Karpas-422 (cell line): ENCODE data around the gene ACSL1. TPM values are rescaled to one million over a fixed set of nuclear protein-coding genes. Genes with fewer than 3 reads are reported as not detected.

Experiments
- DNase-seq: peaks from one replicate; pipeline ENCODE4 v3.0.0-alpha.2; 2015
- H2AFZ ChIP-seq: fragments of 200-600 bp; sonication (generic); 2 replicates; pipeline ENCODE4 v1.6.1; 2014; ENCODE audit warnings: antibody characterized with exemption, low read length, mixed read lengths
- H3K27ac ChIP-seq: fragments of 200-600 bp; sonication (generic); 2 replicates; pipeline ENCODE4 v1.5.1; 2014; ENCODE audit warnings: mild to moderate bottlenecking, low read length, moderate library complexity
- H3K27me3 ChIP-seq: fragments of 200-600 bp; sonication (generic); 2 replicates; pipeline ENCODE4 v1.6.1; 2014; ENCODE audit warnings: low read length, mixed read lengths
- H3K36me3 ChIP-seq: fragments of 200-600 bp; sonication (generic); 2 replicates; pipeline ENCODE4 v1.6.1; 2014; ENCODE audit warnings: low read length, mixed read lengths; ENCODE audit not compliant: insufficient read depth
- H3K4me1 ChIP-seq: fragments of 200-600 bp; sonication (generic); 2 replicates; pipeline ENCODE4 v1.6.1; 2014; ENCODE audit warnings: mild to moderate bottlenecking, low read length, mixed read lengths
- H3K4me2 ChIP-seq: fragments of 200-600 bp; sonication (generic); 2 replicates; pipeline ENCODE4 v1.6.1; 2014; ENCODE audit warnings: low read length, low read depth, mild to moderate bottlenecking; ENCODE audit not compliant: poor library complexity, severe bottlenecking
- H3K4me3 ChIP-seq: fragments of 200-600 bp; sonication (generic); 2 replicates; pipeline ENCODE4 v1.5.1; 2014; ENCODE audit warnings: mild to moderate bottlenecking, antibody characterized with exemption, low read length, mixed read lengths
- H3K79me2 ChIP-seq: fragments of 200-600 bp; sonication (generic); 2 replicates; pipeline ENCODE4 v1.6.1; 2014; ENCODE audit warnings: mild to moderate bottlenecking, low read length, mixed read lengths
- H3K9ac ChIP-seq: fragments of 200-600 bp; sonication (generic); 2 replicates; pipeline ENCODE4 v1.6.0; 2014; ENCODE audit warnings: low read length
- H3K9me2 ChIP-seq: fragments of 200-600 bp; sonication (generic), shearing (Covaris generic); replicated peaks from 2 replicates; pipeline ENCODE4 v1.6.0; 2014; ENCODE audit warnings: mild to moderate bottlenecking, low read length, moderate library complexity; ENCODE audit not compliant: insufficient read depth
- H3K9me3 ChIP-seq: fragments of 300-700, 200-600 bp; sonication (generic); 2 replicates; pipeline ENCODE4 v1.6.1; 2014; ENCODE audit warnings: low read length, mixed read lengths
- H4K20me1 ChIP-seq: fragments of 200-600 bp; sonication (generic); 2 replicates; pipeline ENCODE4 v1.6.1; 2014; ENCODE audit warnings: mild to moderate bottlenecking, antibody characterized with exemption, low read length, low read depth; ENCODE audit not compliant: insufficient read depth
- total RNA-seq: library from RNA; depleted of rRNA; stranded (reverse); fragments of >200 nt; shearing (Covaris generic); gene quantifications from 2 replicates; pipeline ENCODE4 v1.2.3, GENCODE V29; 2014; ENCODE audit warnings: low replicate concordance

Gene ACSL1
- total RNA-seq, 1 experiment from 2014 or later, result 3.1 TPM

- no peak overlapping the region for H3K4me2 ChIP-seq
- H4K20me1 ChIP-seq, result no peaks in the 10 kb centered on the region
- no peak overlapping the region for H3K4me3 ChIP-seq
- H3K9me2 ChIP-seq, result no peaks in the 10 kb centered on the region
- no peak overlapping the region for H3K9ac ChIP-seq
- no peaks in the 10 kb centered on the region for H3K79me2 ChIP-seq
- H3K4me1 ChIP-seq, result peaks cover 3% of the 10 kb centered on the region
- H3K27ac ChIP-seq, result no peak overlapping the region
- no peaks in the 10 kb centered on the region for H3K27me3 ChIP-seq
- H3K9me3 ChIP-seq, result no peaks in the 10 kb centered on the region
- no peak overlapping the region for H2AFZ ChIP-seq
- H3K36me3 ChIP-seq, result no peaks in the 10 kb centered on the region
- DNase-seq, result no peak
Observed at GRCh38 chr4:184812199-184812542, 13.6 kb downstream of the ACSL1 start.

GRCh38 chr4:184811526-184812198 lies 14.1 kb downstream of the ACSL1 start:
- Histone ChIP-seq H3K4me2 (no peak overlapping the region), H3K27me3 (no peaks in the 10 kb centered on the region), H3K27ac (no peak overlapping the region), H3K9me3 (no peaks in the 10 kb centered on the region), H3K4me1 (peaks cover 3% of the 10 kb centered on the region), H3K9ac (no peak overlapping the region), H3K79me2 (no peaks in the 10 kb centered on the region), H3K4me3 (no peak overlapping the region), H3K9me2 (no peaks in the 10 kb centered on the region), H2AFZ (no peak overlapping the region), H3K36me3 (no peaks in the 10 kb centered on the region), H4K20me1 (no peaks in the 10 kb centered on the region)
- no peak for DNase-seq

GRCh38 chr4:184810720-184811119 lies 15.0 kb downstream of the ACSL1 start:
- H3K9me2 ChIP-seq, result no peaks in the 10 kb centered on the region

GRCh38 chr4:184808713-184809050 lies 17.1 kb downstream of the ACSL1 start:
- Histone ChIP-seq H3K9me3 (no peaks in the 10 kb centered on the region), H4K20me1 (no peaks in the 10 kb centered on the region), H3K4me1 (peaks cover 2% of the 10 kb centered on the region), H3K36me3 (no peaks in the 10 kb centered on the region), H3K27ac (no peak overlapping the region), H3K79me2 (no peaks in the 10 kb centered on the region), H3K4me2 (no peak overlapping the region), H3K27me3 (no peaks in the 10 kb centered on the region), H3K9me2 (no peaks in the 10 kb centered on the region), H3K9ac (no peak overlapping the region), H2AFZ (no peak overlapping the region), H3K4me3 (no peak overlapping the region)
- no peak for DNase-seq

More at GRCh38 chr4:184810720-184811119, 15.0 kb downstream of the ACSL1 start:
- no peak overlapping the region for H3K4me2 ChIP-seq
- no peak for DNase-seq
- no peaks in the 10 kb centered on the region for H3K9me3 ChIP-seq
- H3K36me3 ChIP-seq, result no peaks in the 10 kb centered on the region
- no peaks in the 10 kb centered on the region for H4K20me1 ChIP-seq
- H2AFZ ChIP-seq, result no peak overlapping the region
- no peak overlapping the region for H3K4me3 ChIP-seq
- no peak overlapping the region for H3K27ac ChIP-seq
- H3K27me3 ChIP-seq, result no peaks in the 10 kb centered on the region
- H3K79me2 ChIP-seq, result no peaks in the 10 kb centered on the region
- H3K9ac ChIP-seq, result no peak overlapping the region
- H3K4me1 ChIP-seq, result peaks cover 5% of the 10 kb centered on the region

- no peaks in the 10 kb centered on the region for H3K9me3 ChIP-seq
- H3K9me2 ChIP-seq, result no peaks in the 10 kb centered on the region
- H3K79me2 ChIP-seq, result no peaks in the 10 kb centered on the region
- H4K20me1 ChIP-seq, result no peaks in the 10 kb centered on the region
- H3K9ac ChIP-seq, result no peak overlapping the region
- no peak overlapping the region for H3K4me3 ChIP-seq
- H3K4me1 ChIP-seq, result peaks cover 2% of the 10 kb centered on the region
- H3K27me3 ChIP-seq, result no peaks in the 10 kb centered on the region
- no peak overlapping the region for H3K27ac ChIP-seq
- no peak for DNase-seq
- no peak overlapping the region for H2AFZ ChIP-seq
- H3K4me2 ChIP-seq, result no peak overlapping the region
- no peaks in the 10 kb centered on the region for H3K36me3 ChIP-seq
Observed at GRCh38 chr4:184807797-184808712, 17.7 kb downstream of the ACSL1 start.

GRCh38 chr4:184807256-184807655 lies 18.5 kb downstream of the ACSL1 start:
- Histone ChIP-seq H3K27ac (no peak overlapping the region), H3K9ac (no peak overlapping the region), H3K4me2 (no peak overlapping the region), H3K27me3 (no peaks in the 10 kb centered on the region), H3K4me3 (no peak overlapping the region), H3K9me3 (no peaks in the 10 kb centered on the region), H2AFZ (no peak overlapping the region), H3K79me2 (no peaks in the 10 kb centered on the region), H3K4me1 (peaks cover 2% of the 10 kb centered on the region), H4K20me1 (no peaks in the 10 kb centered on the region), H3K36me3 (no peaks in the 10 kb centered on the region), H3K9me2 (no peaks in the 10 kb centered on the region)
- no peak for DNase-seq

GRCh38 chr4:184806711-184807110 lies 19.1 kb downstream of the ACSL1 start:
- Histone ChIP-seq H3K4me3 (no peak overlapping the region), H3K9me2 (no peaks in the 10 kb centered on the region), H3K27me3 (no peaks in the 10 kb centered on the region), H3K27ac (no peak overlapping the region), H3K9me3 (no peaks in the 10 kb centered on the region), H3K79me2 (no peaks in the 10 kb centered on the region), H3K4me1 (peaks cover 2% of the 10 kb centered on the region; the same call in 1 of the 2 replicates), H4K20me1 (no peaks in the 10 kb centered on the region), H3K4me2 (no peak overlapping the region), H3K9ac (no peak overlapping the region), H3K36me3 (no peaks in the 10 kb centered on the region), H2AFZ (no peak overlapping the region)
- no peak for DNase-seq

- Histone ChIP-seq H3K4me3 (no peak overlapping the region), H3K9me3 (no peaks in the 10 kb centered on the region), H3K4me1 (peaks cover 2% of the 10 kb centered on the region; the same call in 1 of the 2 replicates), H3K9ac (no peak overlapping the region), H4K20me1 (no peaks in the 10 kb centered on the region), H2AFZ (no peak overlapping the region), H3K79me2 (no peaks in the 10 kb centered on the region), H3K4me2 (no peak overlapping the region), H3K9me2 (no peaks in the 10 kb centered on the region), H3K27ac (no peak overlapping the region), H3K27me3 (no peaks in the 10 kb centered on the region), H3K36me3 (no peaks in the 10 kb centered on the region)
- DNase-seq, result no peak
Observed at GRCh38 chr4:184806229-184806550, 19.6 kb downstream of the ACSL1 start.
